HG02763 (cell line): ENCODE results near the gene ADAM22.

Experiments
- ATAC-seq: cut with Tn5 transposase; IDR thresholded peaks from one replicate; pipeline ENCODE4 v1.9.1; 2021; ENCODE audit warnings: mild to moderate bottlenecking, moderate library complexity; ENCODE audit not compliant: unreplicated experiment

The ADAM22 gene

GRCh38 chr7:88102675-88103074, 168.6 kb downstream of the ADAM22 start:
- ATAC-seq: no peak

GRCh38 chr7:88104732-88105131, 170.7 kb downstream of the ADAM22 start:
- ATAC-seq: no peak

- ATAC-seq: no peak
Measured at GRCh38 chr7:88105231-88105630, 171.2 kb downstream of the ADAM22 start.

- no peak for ATAC-seq
Measured at GRCh38 chr7:88106434-88106833, 172.4 kb downstream of the ADAM22 start.

- no peak for ATAC-seq
Measured at GRCh38 chr7:88109612-88110011, 175.6 kb downstream of the ADAM22 start.

- ATAC-seq: no peak
Measured at GRCh38 chr7:88111140-88111743, 177.2 kb downstream of the ADAM22 start.

- ATAC-seq: no peak
Measured at GRCh38 chr7:88111954-88112471, 178.0 kb downstream of the ADAM22 start.

GRCh38 chr7:88115258-88115796, 181.3 kb downstream of the ADAM22 start:
- no peak for ATAC-seq

- no peak for ATAC-seq
Measured at GRCh38 chr7:88115816-88116215, 181.8 kb downstream of the ADAM22 start.

GRCh38 chr7:88116235-88116795, 182.3 kb downstream of the ADAM22 start:
- no peak for ATAC-seq

- ATAC-seq: no peak
Measured at GRCh38 chr7:88117325-88117724, 183.3 kb downstream of the ADAM22 start.

GRCh38 chr7:88121335-88121734, 187.3 kb downstream of the ADAM22 start:
- ATAC-seq: no peak

GRCh38 chr7:88127637-88128290, 193.7 kb downstream of the ADAM22 start:
- ATAC-seq: no peak

- ATAC-seq: peak; percentile 53
Measured at GRCh38 chr7:88132725-88133124, 198.7 kb downstream of the ADAM22 start.

- ATAC-seq: no peak
Measured at GRCh38 chr7:88140947-88141346, 206.9 kb downstream of the ADAM22 start.

GRCh38 chr7:88141479-88141878, 207.4 kb downstream of the ADAM22 start:
- no peak for ATAC-seq

- ATAC-seq: no peak
Measured at GRCh38 chr7:88141953-88142352, 207.9 kb downstream of the ADAM22 start.

GRCh38 chr7:88146616-88147015, 212.6 kb downstream of the ADAM22 start:
- no peak for ATAC-seq

- no peak for ATAC-seq
Measured at GRCh38 chr7:88147341-88147740, 213.3 kb downstream of the ADAM22 start.

- ATAC-seq: no peak
Measured at GRCh38 chr7:88147949-88148348, 213.9 kb downstream of the ADAM22 start.

- ATAC-seq: no peak
Measured at GRCh38 chr7:88150033-88150432, 216.0 kb downstream of the ADAM22 start.
